Fibroblast of skin of scalp (primary cell): ENCODE data around the gene ZNF428.
"Not testable (repeated sequence)": the region's sequence is repeated elsewhere in the genome, so short reads cannot be mapped to it uniquely, and the experiment has no call there.

Experiments used
- DNase-seq: peaks from one replicate; pipeline ENCODE4 v3.0.0-alpha.2; 2013

ZNF428 gene

DNA sequence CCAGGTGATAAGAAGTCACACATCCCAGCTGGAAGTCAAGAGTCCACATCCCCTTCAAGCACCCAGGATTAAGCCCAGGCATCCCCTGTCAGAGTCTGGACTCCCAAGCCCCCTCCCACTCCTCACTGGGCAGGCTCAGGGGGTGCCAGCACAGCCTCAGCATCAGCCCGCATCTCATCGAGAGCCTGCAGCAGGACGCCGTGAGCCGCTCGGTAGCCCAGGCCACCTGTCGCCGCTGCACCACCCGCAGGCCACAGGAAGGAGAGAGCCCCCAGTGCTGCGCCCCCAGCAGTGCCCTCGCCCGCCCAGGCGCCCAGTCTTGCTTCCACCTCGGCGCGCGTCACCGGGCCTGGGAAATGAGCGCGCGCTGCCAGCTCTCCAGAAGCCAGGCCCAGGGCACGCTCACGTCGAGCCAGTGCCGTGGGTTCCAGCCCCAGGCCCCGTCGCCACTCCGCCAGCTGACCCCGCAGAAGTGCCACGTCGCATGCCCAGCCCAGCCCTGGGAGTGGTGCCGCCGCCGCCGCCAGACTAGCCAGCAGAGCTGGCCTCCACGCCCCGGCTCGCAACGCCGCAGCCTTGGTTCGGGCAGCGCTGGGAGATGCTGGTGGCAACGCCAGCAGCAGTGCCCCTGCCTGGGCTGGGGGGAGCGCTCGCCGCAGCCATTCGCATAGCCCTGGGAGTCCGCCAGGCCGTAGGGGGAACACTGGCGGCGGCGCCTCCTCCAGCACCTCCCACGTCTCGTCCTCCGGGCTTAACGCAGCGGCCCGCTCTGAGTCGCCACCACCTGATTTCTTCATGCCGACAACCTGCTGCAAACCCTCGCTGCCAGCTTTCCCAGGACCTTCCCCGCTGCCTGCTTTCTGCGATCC, 27.3 kb downstream of the ZNF428 start:
- DNase-seq, result no peak

DNA sequence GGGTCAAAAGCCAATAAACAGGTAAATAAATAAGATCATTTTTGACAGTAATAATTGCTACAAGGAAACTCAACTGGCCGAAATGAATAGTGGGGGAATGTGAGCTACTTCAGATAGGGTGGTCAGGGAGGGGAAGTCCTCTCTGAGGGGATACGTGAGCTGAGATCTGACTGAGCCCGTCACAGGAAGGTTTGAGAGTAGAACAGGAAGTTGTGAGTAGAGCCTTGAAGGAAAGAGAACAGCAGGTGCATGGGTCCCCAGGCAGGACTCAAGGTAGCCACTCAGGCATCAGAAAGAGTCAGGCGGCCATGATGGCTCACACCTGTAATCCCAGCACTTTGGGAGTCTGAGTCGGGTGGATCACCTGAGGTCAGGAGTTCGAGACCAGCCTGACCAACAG, 29.8 kb downstream of the ZNF428 start:
- DNase-seq, result no peak

DNA sequence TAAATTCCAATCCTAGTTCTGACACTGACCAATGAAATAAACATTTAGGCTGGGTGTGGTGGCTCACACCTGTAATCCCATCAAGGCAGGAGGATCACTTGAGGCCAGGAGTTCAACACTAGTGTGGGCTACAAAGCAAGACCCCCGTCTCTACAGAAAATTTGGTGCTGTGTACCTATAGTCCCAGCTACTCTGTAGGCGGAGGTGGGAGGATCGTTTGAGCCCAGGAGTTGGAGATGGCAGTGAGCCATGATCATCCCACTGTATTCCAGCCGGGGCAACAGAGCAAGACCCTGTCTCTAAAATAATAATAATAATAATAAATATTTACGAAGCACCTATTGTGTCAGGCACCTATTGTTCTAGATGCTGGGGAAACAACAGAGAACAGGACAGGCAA, 30.2 kb downstream of the ZNF428 start:
- DNase-seq, result no peak

DNA sequence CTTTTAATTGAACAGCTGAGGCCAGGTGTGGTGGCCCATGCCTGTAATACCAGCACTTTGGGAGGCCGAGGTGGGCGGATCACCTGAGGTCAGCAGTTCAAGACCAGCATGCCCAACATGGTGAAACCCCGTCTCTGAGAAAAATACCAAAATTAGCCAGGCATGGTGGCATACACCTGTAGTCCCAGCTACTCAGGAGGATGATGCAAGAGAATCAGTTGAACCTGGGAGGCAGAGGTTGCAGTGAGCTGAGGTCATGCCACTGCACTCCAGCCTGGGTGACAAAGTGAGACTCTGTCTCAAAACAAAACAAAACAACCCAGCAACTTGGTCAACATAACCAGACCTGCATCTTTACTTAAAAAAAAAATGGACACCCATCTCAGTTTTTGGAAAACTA, 32.4 kb downstream of the ZNF428 start:
- not testable (repeated sequence) for DNase-seq

DNA sequence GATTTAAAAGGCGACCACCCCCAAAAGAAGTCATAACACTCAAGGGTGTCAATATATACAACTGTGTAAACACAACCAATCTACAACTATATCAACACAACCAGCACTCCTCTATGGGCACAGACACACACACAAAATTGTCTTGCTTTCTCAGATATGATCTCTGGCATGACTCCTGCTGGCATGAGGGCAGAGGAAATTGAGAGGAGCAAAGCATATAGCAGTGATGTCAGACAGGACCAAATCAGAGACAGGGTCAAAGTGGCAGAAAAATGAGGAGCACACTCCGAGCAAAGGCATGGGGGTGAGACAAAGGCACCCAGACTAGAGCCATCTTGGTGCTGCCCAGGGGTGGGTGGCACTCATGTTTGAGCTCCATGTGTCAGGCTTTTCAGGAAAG, 33.1 kb downstream of the ZNF428 start:
- DNase-seq, result no peak

DNA sequence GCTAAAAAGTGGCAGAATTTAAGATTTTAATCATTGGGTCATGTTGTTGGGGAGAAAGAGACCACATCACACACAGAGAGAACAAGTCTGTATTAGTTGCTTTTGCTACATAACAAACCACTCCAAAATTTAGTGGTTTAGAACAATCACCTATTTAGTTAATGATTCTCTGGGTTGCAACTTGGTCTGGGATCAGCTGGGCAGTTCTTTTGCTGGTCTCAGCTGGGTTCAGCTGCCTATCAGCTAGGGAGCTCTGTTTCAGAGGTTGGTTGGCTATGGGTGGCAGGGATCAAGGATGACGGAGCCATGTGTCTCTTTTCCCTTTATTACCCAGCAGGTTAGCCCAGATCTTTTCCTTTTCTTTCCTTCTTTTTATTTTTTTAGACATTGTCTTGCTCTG, 34.9 kb downstream of the ZNF428 start:
- DNase-seq, result no peak

DNA sequence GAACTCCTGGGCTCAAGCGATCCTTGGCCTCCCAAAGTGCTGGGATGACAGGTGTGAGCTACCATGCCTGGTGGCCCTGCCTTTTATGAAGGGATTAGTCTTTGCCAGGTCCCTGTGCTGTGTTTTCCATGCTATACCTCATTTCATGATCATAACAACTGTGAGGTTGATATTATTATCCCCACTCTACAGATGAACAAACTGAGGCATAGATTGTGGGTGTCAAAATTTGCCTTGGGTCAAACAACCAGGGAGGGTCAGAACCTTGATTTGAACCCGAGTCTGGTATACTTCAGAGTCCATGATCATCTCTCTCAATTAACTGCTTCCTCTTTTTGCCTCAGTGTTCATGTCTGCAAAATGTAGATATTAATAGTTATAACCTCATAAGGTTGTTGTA, 36.9 kb downstream of the ZNF428 start:
- DNase-seq, result no peak

DNA sequence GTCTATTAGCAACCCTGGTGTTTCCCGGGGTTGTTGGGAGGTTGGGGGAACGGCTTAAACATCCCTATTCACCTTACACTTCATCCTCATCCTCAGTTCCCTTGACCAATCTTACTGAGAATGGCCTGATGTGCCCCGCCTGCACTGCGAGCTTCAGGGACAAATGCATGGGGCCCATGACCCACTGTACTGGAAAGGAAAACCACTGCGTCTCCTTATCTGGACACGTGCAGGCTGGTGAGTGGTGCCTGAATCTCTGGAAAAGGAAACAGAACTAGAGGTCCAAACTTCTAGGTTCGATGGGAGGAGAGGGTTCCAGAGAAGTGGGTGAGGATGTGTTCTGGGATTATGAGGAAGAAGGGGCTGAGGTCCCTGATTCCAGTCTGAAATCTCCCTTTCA, 38.0 kb downstream of the ZNF428 start:
- no peak for DNase-seq

DNA sequence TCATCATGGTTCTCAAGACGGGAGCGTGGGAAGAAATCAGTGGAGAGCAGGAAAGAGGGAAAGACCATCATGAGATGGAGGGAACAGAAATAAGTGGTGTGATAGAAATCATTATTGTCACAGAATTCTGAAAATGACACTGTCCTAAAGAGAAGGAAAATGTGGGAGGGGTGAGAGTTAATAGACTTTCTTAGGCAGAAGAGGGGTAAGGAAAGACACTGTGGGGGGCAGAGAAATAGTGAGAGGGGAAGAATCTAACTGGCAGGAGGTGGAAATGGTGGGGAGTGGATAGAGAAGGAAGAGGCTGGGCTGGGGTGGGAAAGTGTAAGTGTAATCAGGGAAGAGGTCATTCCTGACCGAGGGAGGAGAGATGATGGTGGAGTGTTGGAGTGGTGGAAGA, 40.6 kb downstream of the ZNF428 start:
- DNase-seq, result no peak

DNA sequence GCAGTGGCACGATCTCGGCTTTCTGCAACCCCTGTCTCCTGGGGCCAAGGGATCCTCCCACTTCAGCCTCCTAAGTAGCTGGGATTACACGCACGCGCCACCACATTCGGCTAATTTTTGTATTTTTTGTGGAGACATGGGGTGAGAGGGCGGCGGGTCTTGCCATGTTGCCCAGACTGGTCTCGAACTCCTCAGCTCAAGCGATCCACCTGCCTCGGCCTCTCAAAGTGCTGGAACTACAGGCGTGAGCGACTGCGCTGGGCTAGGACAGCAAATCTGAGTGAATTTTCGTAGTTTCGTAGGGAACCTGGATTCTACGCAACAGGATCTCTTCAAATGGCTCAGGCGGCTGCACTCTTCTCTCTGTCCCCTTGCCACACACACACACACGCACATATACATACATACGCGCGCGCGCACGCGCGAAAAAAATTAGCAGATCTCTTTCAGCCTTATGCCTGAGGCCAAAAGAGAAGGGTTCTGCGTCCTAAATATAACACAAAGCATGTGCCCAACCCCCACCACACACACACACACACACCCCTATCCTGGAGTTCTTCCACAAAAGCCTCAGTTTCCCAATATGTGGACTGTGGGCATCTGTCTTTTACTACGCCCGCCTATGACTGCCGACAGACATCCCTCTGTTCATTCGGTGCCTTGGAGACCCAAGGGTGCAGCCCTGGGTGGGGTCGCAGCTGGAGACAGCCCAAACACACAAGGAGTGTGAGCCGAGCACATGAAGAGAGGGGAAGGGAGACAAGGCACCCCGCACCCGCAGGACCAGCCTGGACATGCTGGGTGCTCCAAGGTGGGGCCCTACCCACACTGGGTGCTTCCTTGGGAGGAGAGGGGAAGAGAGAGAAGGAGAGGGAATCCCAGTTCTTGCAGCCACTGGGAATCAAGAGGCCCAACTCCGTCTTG, 43.2 kb downstream of the ZNF428 start:
- no peak for DNase-seq

DNA sequence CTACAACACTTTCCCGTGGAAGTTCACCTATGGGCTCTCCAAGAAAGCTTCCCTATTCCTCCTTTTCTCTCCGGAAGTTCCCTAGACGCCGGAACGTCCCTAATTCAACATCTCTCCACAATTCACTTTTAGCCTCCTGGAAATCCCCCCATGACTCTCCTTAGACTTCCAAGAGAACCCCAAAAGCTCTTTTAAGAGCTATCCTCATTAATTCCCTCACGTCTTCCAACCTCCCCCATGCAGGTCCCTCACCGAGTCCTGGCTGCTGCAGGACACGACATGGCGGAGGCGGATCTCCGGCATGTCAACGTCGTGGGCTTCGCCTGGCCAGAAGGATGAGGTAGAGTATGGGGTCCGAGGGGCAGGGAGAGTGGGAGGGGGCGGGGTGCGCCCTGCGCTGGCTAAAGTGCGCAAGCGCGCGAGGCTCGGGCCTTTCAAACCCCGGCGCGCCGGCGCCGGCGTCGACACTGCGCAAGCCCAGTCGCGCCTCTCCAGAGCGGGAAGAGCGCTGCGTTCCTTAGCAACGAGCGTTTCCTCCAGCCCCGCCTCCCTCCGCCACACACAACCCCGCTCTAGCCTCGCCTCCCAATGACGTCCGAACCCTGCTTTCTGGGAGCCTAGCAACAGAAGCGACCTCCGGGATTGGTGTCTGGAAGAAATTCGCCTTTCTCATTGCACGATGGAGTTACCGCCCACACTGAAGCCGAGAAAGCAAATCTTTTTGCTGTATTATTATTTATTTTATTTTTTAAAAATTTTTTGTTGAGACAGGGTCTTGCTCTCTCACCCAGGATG, 44.1 kb downstream of the ZNF428 start, which contains the start of the genes PINLYP and XRCC1:
Gene PINLYP, plus strand, starts transcription at position 646 of the 795 bp plus-strand sequence. CDS start 1,391 bp downstream, outside the sequence.
Gene XRCC1, minus strand, starts transcription at position 372 of the 795 bp plus-strand sequence. Its CDS starts 69 bp downstream, at position 303.
- DNase-seq, result peak; percentile 99

DNA sequence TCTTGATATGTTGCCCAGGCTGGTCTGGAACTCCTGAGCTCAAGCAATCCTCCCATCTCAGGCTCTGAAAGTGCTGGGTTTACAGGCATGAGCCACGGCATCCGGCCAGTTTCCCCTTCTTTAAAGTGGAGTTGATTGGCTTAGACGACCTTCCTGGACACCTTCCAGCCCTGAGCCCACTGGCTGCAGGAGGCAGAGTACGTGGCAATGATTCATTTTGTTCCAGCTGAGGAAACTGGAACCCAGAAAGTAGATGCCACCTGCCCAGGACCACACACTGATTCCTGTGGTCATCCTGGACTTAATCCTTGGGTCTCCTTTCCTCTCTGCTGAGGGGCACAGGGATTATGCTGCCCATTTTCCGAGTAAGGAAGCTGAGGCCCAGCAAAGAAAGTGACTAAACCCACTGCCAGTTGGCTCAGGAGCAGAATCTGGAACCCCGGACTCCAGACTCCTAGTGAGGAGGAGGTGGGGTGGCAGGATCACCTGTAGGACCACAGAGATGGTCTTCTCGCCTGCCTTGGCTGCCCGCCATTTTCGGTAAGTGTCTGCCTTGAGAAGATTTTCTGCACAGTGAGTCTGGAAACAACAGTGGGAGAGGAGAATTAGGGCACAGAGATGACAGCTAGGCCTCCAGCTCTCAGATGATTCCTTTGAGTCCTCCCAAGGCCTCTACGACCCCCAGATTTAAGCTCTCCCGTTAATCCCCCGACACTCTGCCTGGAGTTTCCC, 44.8 kb downstream of the ZNF428 start:
- DNase-seq, result no peak

DNA sequence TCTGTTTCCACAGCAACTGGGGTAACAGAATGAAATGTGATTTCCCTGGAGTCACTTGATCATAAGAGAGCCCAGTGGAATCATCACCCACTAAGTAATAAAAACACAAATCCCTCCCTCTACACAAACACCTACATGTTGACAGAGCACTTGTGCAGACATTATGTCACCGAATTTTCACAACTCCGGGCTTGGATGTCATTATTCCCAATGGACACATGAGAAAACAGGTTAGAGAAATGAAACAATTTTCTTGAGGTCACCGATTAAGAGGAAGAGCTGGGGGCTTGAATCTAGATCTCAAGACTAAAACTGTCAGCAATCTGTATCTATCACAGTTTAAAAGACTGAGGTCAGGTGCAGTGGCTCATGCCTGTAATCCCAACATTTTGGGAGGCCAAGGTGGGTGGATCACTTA, 47.2 kb downstream of the ZNF428 start:
- DNase-seq, result no peak

DNA sequence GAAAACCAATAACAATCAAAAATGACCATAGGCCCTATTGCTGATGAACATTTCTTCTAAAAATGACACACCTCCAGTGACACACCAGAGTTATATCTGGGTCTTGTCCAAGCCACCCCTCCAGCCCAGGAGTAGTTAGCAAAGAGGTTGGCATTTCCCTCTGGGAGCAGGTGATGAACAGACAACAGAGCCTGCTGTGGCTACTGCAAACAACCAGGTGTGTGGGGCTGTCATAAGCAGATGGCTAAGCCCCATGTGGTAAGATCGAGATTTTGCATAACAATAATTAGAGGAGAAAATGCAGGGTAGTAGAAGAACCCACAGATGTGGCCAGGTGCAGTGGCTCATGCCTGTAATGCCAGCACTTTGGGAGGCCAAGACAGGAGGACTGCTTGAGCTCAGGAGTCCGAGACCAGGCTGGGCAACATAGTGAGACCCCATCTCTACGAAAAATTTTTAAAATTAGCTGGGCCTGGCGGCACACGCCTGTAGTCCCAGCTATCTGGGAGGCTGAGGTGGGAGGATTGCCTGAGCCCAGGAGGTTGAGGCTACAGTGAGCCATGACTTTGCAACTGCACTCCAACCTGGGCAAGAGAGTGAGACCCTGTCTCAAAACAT, 49.1 kb downstream of the ZNF428 start:
- DNase-seq, result no peak

DNA sequence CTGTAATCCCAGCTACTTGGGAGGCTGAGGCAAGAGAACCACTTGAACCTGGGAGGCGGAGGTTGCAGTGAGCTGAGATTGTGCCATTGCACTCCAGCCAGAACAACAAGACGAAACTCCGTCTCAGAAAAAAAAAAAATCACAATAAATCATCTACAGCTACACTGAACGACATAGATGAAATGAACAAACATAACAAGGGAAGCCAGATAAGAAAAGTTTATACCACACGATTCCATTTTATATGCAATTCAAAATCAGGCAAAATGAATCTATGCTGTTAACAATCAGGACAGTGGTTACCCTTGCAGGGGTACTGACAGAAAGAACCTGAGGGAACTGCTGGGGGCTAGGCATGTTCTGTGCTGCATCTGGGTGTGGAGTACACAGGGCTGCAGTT, 49.8 kb downstream of the ZNF428 start:
- no peak for DNase-seq

DNA sequence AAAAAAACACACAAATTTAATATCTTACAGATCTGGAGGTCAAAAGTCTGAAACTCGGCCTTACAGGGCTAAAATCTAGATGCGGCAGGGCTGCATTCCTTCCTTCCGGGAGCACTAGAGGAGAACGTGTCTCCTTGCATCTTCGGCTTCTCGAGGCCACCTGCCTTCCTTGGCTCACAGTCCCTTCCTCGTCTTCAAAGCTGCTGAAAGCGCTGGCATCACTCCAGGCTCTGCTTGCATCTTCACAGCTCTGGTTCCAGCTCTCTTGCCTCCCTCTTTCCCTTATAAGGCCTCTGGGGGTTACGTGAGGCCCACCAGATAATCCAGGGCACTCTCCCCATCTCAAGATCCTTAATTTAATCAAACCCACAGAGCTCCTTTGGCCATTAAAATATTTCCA, 54.6 kb downstream of the ZNF428 start:
- no peak for DNase-seq

DNA sequence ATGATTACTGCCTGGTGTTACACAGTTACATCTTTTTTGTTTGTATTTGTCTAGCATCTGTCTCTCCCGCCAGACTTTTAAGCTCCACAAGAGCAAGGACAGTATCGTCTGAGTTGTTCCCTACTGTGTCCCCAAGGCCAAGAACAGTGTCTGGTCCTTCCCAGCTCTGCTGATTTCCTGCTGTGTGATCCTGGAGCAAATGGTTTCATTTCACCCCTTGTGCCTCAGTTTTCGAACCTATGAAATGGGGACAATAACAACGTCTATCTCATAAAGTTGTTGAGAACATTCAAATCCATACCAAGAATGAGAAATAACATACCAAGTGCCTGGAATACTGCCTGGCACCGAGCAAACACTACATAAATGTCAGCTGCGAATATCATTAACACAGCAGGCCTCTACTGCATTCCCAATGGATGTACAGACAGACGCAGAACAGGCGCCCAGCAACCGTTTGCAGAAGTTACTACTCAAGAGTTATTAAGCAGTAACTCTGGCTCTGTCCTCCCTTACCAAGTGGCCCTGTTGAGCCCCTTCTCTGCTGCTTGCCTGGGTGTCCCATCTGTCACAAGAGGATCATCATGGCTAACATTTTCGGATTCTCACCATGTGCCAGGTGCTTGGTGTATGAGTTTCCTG, 55.5 kb downstream of the ZNF428 start:
- no peak for DNase-seq

DNA sequence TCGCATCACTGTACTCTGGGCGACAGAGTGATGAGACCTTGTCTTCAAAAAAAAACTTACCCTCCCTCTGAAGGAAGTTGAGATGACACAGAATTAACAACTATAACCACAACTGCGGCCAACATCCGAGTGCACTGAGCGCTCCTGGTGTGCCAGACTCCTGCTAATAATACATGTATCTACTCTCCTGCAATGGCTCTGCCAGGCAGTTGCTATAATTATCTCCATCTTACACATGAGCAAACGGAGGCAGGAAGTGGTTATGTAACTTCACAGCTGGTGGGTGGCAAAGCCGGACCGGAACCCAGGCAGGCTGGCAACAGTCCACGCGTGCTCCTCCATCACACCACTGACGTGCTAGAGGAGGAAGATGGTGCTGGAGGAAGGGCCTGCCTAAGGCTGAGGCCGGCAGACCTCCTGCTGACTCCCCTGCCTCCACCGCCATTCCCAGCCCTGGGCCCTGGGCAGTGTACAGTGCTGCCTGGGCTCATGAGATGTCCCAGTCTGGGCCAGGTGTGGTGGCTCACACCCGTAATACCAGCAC, 56.7 kb downstream of the ZNF428 start:
- DNase-seq, result peak; percentile 89

DNA sequence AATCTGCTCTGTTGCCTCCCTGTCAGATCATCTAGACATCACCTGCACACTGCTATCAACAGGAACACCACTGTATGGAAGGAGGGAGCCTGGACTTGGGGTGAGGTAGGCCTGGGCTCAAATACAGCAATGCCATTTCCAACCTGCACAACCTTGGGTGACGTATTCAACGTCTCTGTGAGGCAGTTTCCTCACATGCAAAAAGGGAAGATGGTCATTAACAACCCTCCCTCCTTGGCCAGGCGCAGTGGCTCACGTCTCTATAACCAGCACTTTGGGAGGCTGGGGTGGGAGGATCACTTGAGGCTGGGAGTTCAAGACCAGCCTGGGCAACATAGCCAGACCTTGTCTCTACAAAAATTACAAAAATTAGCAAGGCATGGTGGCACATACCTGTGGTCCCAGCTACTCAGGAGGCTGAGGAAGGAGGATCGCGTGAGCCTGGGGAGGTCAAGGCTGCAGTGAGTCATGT, 57.2 kb downstream of the ZNF428 start:
- no peak for DNase-seq
